Measurements from ENCODE around the gene ERMAP.

ERMAP gene

DNA sequence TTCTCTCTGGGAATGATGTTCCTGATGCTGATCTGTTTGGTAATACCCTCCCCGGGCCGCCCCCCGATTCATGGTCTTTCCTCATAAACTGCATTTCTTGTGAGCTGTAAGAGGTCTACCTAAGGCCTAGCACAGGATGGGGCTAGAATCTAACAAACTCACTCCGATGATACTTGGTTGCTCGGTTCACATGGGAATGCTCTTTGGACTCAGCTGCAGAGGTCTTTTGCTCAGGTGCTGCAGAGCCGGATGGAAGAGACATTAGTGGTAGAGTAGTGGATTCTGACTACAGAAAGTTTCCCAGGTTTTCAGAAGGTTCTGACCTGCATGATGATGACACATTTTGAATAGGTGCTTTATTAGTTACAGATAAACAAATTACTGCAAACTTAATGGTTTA is 40.4 kb upstream of the ERMAP start:
- H3K4me3 ChIP-seq (ENCODE audit: low read depth, low read length) = no peak overlapping the region
- TF ChIP-seq, protein P1, sequence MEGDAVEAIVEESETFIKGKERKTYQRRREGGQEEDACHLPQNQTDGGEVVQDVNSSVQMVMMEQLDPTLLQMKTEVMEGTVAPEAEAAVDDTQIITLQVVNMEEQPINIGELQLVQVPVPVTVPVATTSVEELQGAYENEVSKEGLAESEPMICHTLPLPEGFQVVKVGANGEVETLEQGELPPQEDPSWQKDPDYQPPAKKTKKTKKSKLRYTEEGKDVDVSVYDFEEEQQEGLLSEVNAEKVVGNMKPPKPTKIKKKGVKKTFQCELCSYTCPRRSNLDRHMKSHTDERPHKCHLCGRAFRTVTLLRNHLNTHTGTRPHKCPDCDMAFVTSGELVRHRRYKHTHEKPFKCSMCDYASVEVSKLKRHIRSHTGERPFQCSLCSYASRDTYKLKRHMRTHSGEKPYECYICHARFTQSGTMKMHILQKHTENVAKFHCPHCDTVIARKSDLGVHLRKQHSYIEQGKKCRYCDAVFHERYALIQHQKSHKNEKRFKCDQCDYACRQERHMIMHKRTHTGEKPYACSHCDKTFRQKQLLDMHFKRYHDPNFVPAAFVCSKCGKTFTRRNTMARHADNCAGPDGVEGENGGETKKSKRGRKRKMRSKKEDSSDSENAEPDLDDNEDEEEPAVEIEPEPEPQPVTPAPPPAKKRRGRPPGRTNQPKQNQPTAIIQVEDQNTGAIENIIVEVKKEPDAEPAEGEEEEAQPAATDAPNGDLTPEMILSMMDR (IDR thresholded peaks at IDR 0.05; ENCODE audit: low read depth, low read length) = no peak

- TF ChIP-seq, protein P1 (IDR thresholded peaks at IDR 0.05; ENCODE audit: low read depth, low read length) = peak; percentile 74
- no peak overlapping the region for H3K4me3 ChIP-seq (ENCODE audit: low read depth, low read length)
These were observed 39.1 kb upstream of the ERMAP start for GRCh38 chr1:42777852-42778251.

GRCh38 chr1:42779725-42780124 is 37.2 kb upstream of the ERMAP start:
- TF ChIP-seq, protein P1 (IDR thresholded peaks at IDR 0.05; ENCODE audit: low read depth, low read length) = no peak
- no peak overlapping the region for H3K4me3 ChIP-seq (ENCODE audit: low read depth, low read length)

GRCh38 chr1:42780176-42780575 is 36.7 kb upstream of the ERMAP start:
- TF ChIP-seq, protein P1 (IDR thresholded peaks at IDR 0.05; ENCODE audit: low read depth, low read length) = no peak
- no peak overlapping the region for H3K4me3 ChIP-seq (ENCODE audit: low read depth, low read length)

- no peak overlapping the region for H3K4me3 ChIP-seq (ENCODE audit: low read depth, low read length)
- TF ChIP-seq, protein P1 (IDR thresholded peaks at IDR 0.05; ENCODE audit: low read depth, low read length) = no peak
These were observed 33.8 kb upstream of the ERMAP start for GRCh38 chr1:42783092-42783491.

- H3K4me3 ChIP-seq (ENCODE audit: low read depth, low read length) = no peak overlapping the region
- TF ChIP-seq, protein P1 (IDR thresholded peaks at IDR 0.05; ENCODE audit: low read depth, low read length) = no peak
These were observed 32.4 kb upstream of the ERMAP start for GRCh38 chr1:42784547-42784945.

- TF ChIP-seq, protein P1 (IDR thresholded peaks at IDR 0.05; ENCODE audit: low read depth, low read length) = no peak
- H3K4me3 ChIP-seq (ENCODE audit: low read depth, low read length) = peak within 1 kb of the TSS; percentile 29; the same call in 1 of the 2 replicates
These were observed 31.8 kb upstream of the ERMAP start, which contains the start of gene TMEM269 for GRCh38 chr1:42784946-42785693. Gene TMEM269, plus strand, starts transcription at chr1:42784991. Its CDS starts 4,903 bp downstream, at chr1:42789894.

All from WI38 (cell line).